GM19193 (cell line): Measurements from ENCODE around the gene THAP3.

Source experiments
- POLR2A ChIP-seq: IDR thresholded peaks from 4 replicates; pipeline ENCODE4 v1.6.1; 2011; ENCODE audit not compliant: insufficient read depth, insufficient read length; ENCODE audit errors: extremely low read depth

Gene THAP3

GRCh38 chr1:6634371-6635052, 9.8 kb downstream of the THAP3 start:
- TF ChIP-seq POLR2A = no peak

GRCh38 chr1:6635161-6635909, 10.7 kb downstream of the THAP3 start:
- TF ChIP-seq POLR2A = no peak

- no peak for TF ChIP-seq POLR2A
These were observed 11.5 kb downstream of the THAP3 start for GRCh38 chr1:6635910-6636760.

- TF ChIP-seq POLR2A = no peak
These were observed 13.1 kb downstream of the THAP3 start for GRCh38 chr1:6637770-6638169.

DNA sequence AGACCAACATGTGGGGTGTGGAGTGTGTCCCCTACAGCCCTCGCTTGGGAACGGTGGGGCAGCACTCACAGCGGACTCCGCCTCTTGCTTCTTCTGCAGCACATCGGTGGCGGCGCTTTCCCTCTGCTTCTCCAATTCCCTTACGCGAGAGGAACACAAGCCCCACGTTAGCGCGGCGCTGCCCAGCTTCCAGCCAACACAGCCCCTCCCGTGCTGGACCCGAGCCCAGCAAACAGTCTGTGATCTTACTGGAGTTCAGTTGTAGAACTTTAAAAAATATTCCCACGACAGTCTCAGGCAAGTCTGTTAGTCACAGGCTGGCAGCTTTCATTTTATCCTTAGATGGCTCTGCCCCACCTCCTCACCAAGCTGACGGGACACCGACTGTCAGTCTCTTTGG, 13.6 kb downstream of the THAP3 start:
- TF ChIP-seq POLR2A = no peak

DNA sequence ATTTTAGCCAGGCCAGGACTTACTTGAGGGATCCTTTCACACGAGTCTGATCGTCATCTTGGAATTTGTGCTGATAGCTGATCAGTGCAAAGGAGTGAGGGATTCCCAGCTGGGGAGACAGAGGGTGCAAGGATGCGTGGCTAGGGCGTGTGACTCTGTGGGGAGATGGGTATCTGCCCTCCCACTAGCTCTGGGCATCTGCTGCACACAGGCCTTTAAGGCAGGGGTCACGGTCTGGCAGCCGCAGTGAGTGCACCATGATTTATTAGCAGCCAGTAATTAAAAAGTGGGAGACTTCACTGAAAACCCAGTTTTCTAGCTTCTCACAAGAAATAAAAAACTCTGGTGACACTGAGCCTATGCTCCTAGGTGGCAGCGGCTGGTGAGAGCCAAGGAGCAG, 20.4 kb downstream of the THAP3 start:
- no peak for TF ChIP-seq POLR2A

- TF ChIP-seq POLR2A = no peak
These were observed 22.0 kb downstream of the THAP3 start for GRCh38 chr1:6646499-6647148.

DNA sequence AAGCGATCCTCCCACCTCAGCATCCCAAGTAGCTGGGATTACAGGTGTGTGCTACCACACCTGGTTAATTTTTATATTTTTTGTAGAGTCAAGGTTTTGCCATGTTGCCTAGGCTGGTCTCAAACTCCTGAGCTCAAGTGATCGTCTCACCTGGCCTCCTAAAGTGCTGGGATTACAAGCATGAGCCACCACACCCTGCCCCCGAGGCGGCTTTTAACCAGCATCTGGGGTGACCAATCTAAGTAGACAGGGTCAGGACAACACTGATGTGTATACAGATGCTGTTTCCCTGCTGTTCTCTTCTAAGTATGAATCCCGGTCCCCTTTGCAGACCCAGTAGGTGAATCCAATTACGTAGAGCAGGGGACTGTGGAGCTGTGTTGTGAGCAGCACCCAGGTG, 23.9 kb downstream of the THAP3 start:
- TF ChIP-seq POLR2A = no peak

- TF ChIP-seq POLR2A = no peak
These were observed 27.2 kb downstream of the THAP3 start for GRCh38 chr1:6651909-6652308.

- TF ChIP-seq POLR2A = no peak
These were observed 28.3 kb downstream of the THAP3 start for GRCh38 chr1:6652986-6653385.

DNA sequence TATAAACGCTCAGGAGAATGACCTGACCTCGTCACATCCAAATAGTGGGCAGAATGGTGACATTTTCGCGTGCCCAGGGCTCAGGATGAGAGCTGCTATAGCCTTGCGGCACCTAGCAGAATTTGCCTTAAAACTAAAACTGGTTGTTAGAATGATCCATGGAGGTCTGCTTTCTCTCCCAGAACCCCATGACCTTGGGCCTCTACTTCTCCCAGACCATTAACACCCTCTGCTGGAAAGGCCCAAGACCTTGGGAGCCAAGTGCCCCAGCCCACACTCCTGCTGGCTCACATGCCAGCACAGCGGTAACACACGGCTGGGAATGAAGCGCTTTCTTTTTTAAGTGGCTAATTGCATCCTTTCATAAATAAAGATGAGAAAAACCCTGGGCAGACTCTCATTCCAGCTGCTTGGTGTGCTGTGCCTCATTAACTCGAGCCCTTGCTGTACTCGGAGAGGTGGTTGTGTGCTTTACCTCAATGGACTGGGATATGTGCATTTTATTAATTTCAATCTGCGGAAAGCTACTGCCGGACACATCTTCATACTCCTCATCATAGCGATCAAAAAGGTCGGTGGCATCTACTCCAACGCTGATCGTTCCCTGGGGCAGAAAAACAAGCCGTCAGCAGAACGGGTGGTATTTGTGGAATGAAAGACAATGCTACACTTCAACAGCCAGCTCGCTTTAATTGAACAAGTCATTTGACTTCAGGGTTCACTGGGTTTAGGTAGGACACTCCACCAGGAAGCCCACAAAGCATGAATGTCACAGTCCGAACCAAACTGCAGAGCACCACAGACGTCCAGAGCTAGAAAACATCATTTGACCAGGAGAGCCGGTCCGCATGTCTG, 29.0 kb downstream of the THAP3 start:
- no peak for TF ChIP-seq POLR2A

DNA sequence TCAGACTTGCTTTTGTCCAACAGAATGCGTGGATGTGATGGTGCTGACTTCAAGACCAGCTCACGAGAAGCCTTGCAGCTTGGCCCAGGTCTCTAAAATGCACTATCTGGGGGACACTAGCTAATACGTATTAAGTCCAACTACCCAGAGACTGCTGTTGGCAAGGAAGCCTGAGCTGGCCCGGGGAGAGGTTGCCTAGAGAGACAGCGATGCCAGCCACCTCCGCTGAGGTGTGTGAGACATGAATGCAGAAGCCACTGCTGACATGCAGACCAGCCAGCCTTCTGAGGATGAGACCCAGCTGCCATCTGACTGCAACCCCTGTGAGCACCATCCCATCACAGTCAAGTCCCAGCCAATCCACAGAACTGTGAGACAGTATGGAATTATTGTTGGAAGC, 32.5 kb downstream of the THAP3 start:
- no peak for TF ChIP-seq POLR2A

DNA sequence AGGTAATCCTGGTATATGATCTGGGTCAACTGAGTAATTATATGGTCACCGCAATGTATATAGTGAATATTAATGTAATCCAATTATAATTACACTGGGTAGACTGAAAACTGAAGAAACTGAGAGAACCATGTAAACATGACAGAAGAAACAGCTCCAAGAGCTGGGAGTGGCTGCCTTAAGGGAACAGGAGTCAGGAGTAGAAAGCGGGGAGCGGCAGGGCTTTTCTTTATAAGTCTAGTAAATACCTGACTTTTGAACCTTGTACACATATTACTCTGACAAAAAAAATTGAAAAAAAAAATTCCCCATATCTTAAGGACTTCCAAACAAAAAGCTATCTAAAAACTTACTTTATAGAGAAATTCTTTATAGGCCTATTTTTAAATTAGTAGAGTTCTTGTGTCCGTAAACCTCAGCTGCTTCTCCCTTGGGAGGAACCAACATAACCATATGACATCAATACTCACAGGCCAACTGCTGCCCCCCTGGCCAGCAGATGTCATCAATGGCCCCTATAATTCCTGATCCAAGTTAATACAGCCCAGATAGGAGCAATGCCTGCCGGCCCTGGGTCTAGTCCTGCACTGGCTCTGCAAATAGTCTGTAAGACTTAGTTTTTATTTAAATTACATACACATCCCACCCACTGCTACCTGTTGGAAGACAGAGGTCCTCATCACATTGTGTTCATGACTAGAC, 33.8 kb downstream of the THAP3 start:
- no peak for TF ChIP-seq POLR2A
